ENCODE results near the gene CDKN3. TPM values are rescaled to one million over a fixed set of nuclear protein-coding genes. Genes with fewer than 3 reads are reported as not detected.
A peak's percentile ranks its signal among the peaks of the same experiment; 100 is the strongest.

Gene CDKN3
- total RNA-seq, 1 donor from 2014 or later, result not detected

- H3K27me3 ChIP-seq, result no peaks in the 10 kb centered on the region
- no peak for DNase-seq (ENCODE audit: low spot score in 2 of 2)
- peak in 1 of 3 experiments; percentile 47 for TF ChIP-seq CTCF (IDR thresholded peaks at IDR 0.05)
- intact Hi-C loops (cut with DNase I), result no loop called here
- H3K4me1 ChIP-seq, result peaks cover 0 to 20% of the 10 kb centered on the region in 2 donors
- no peaks in the 10 kb centered on the region for H3K36me3 ChIP-seq
- H3K4me3 ChIP-seq, result no peak overlapping the region
- H3K9me3 ChIP-seq, result no peaks in the 10 kb centered on the region
- H3K27ac ChIP-seq, result peak overlapping the region; percentile 54 to 80
Observed at GRCh38 chr14:54366736-54367735, 29.8 kb upstream of the CDKN3 start.

GRCh38 chr14:54368291-54368690 lies 28.5 kb upstream of the CDKN3 start:
- H3K9me3 ChIP-seq, result no peaks in the 10 kb centered on the region
- intact Hi-C loops (cut with DNase I), result no loop called here

GRCh38 chr14:54369343-54369742 lies 27.5 kb upstream of the CDKN3 start:
- no peaks in the 10 kb centered on the region for H3K9me3 ChIP-seq
- no peak for TF ChIP-seq CTCF (IDR thresholded peaks at IDR 0.05)
- no peak for DNase-seq (ENCODE audit: low spot score in 2 of 2)
- intact Hi-C loops (cut with DNase I), result no loop called here
- H3K4me3 ChIP-seq, result no peak overlapping the region
- H3K27ac ChIP-seq, result no peak overlapping the region
- no peaks in the 10 kb centered on the region for H3K27me3 ChIP-seq
- H3K4me1 ChIP-seq, result peaks cover 0 to 20% of the 10 kb centered on the region in 2 donors
- H3K36me3 ChIP-seq, result no peaks in the 10 kb centered on the region

More at GRCh38 chr14:54368291-54368690, 28.5 kb upstream of the CDKN3 start:
- TF ChIP-seq CTCF (IDR thresholded peaks at IDR 0.05), result no peak
- Histone ChIP-seq H3K36me3 (no peaks in the 10 kb centered on the region), H3K4me3 (no peak overlapping the region), H3K27ac (no peak overlapping the region), H3K27me3 (no peaks in the 10 kb centered on the region), H3K4me1 (peaks cover 0 to 20% of the 10 kb centered on the region in 2 donors)
- DNase-seq (ENCODE audit: low spot score in 2 of 2), result no peak

GRCh38 chr14:54370323-54371198 lies 26.2 kb upstream of the CDKN3 start:
- H3K27me3 ChIP-seq, result no peaks in the 10 kb centered on the region
- no peak for DNase-seq (ENCODE audit: low spot score in 2 of 2)
- no peaks in the 10 kb centered on the region for H3K9me3 ChIP-seq
- intact Hi-C loops (cut with DNase I), result no loop called here
- peaks cover 0 to 11% of the 10 kb centered on the region in 2 donors for H3K4me1 ChIP-seq
- H3K27ac ChIP-seq, result no peak overlapping the region
- no peak for TF ChIP-seq CTCF (IDR thresholded peaks at IDR 0.05)
- no peak overlapping the region for H3K4me3 ChIP-seq
- H3K36me3 ChIP-seq, result no peaks in the 10 kb centered on the region

- Histone ChIP-seq H3K36me3 (no peaks in the 10 kb centered on the region), H3K27ac (no peak overlapping the region), H3K9me3 (no peaks in the 10 kb centered on the region), H3K27me3 (no peaks in the 10 kb centered on the region), H3K4me1 (no peaks in the 10 kb centered on the region), H3K4me3 (no peak overlapping the region)
- no peak for DNase-seq (ENCODE audit: low spot score in 2 of 2)
- no peak for TF ChIP-seq CTCF (IDR thresholded peaks at IDR 0.05)
- intact Hi-C loops (cut with DNase I), result no loop called here
Observed at GRCh38 chr14:54374117-54374884, 22.5 kb upstream of the CDKN3 start.
